ENCODE data around the gene PHACTR2. TPM values are rescaled to one million over a fixed set of nuclear protein-coding genes. Genes with fewer than 3 reads are reported as not detected.

PHACTR2 gene
- total and polyA plus RNA-seq, 10 of the 15 experiments (the other 5 are each of a cell fraction or from before 2014, with no cell fraction given), result 1.4 to 19.1 (median 5.3) TPM

- ChIA-PET POLR2A (no interaction called here), RAD21 (ENCODE audit: unreplicated experiment) (no interaction called here), SMC1A (ENCODE audit: uncharacterized antibody, unreplicated experiment) (interaction anchor here (1.0 kb wide), 1 partner anchor 144 kb away, joined by 3 read pairs; no protein-coding TSS in a partner anchor), CTCF (no interaction called here)
- Histone ChIP-seq H3K4me3 (no peak overlapping the region), H3K36me3 (ENCODE audit: control insufficient read depth in 2 of 2, insufficient read depth in 2 of 2, low read length in 1 of 2) (no peaks in the 10 kb centered on the region), H4K20me1 (ENCODE audit: control insufficient read depth, insufficient read depth) (no peaks in the 10 kb centered on the region), H3K27me3 (replicated peaks in 1 of 2; ENCODE audit: control insufficient read depth in 2 of 2, insufficient read depth in 2 of 2, low read length in 1 of 2) (0 out of 4 replicates have a peak, but pooled peaks cover 0 to 1% of the 10 kb centered on the region in 2 experiments), H3K27ac (ENCODE audit: control insufficient read depth, insufficient read depth) (no peak overlapping the region), H2AFZ (ENCODE audit: control insufficient read depth, low read depth, low read length) (no peak overlapping the region), H3K4me1 (ENCODE audit: control insufficient read depth, insufficient read depth, low read length) (no peaks in the 10 kb centered on the region), H3K9ac (ENCODE audit: control insufficient read depth, insufficient read depth, low read length) (no peak overlapping the region), H3K4me2 (ENCODE audit: control insufficient read depth, insufficient read depth) (no peak overlapping the region), H3K9me3 (replicated peaks; ENCODE audit: control insufficient read depth, insufficient read depth, low read length) (no peaks in the 10 kb centered on the region; the same call in 1 of the 3 replicates), H3K79me2 (ENCODE audit: control insufficient read depth, insufficient read depth, low read length) (no peaks in the 10 kb centered on the region)
- intact Hi-C loops (cut with micrococcal nuclease; ENCODE audit: unreplicated experiment) (no loop called here), in situ Hi-C loops (cut with MboI) (no loop called here)
- 48% methylated on average over 2 of the region's 2 CpGs for WGBS (ENCODE audit: insufficient coverage, insufficient replicate concordance, low lambda C conversion rate, missing lambda C conversion rate)
- TF ChIP-seq FOS (IDR thresholded peaks at IDR 0.05; ENCODE audit: borderline replicate concordance, extremely low read depth, insufficient read length), result no peak
- FAIRE-seq (no peak), ATAC-seq (no peak), DNase-seq (ENCODE audit: low read depth, low spot score) (no peak)
- BruUV-seq (replicated peaks), result no TSS peak
Observed at GRCh38 chr6:143880412-143880811, 202.6 kb downstream of the PHACTR2 start.

Small RNAs within 50 kb of the gene (small RNA-seq; reads per million reads assigned to genes)
- gene ZC2HC1B, result not detected

Other genes starting within 250 kb of the PHACTR2 start
- gene ADAT2, start 227.3 kb upstream of the PHACTR2 start, total RNA-seq (2014; rRNA removed), result 17.5 and 20.1 TPM in 2 replicates
- 19.5 and 21.5 TPM in 2 replicates for gene ADAT2, start 227.3 kb upstream of the PHACTR2 start, total RNA-seq (2014; rRNA removed; fragmentation: Illumina TruSeq; extraction: Trizol)
- 13.2 and 17.1 TPM in 2 replicates for gene ADAT2, start 227.3 kb upstream of the PHACTR2 start, total RNA-seq (2021)
- 35.5 and 55.9 TPM in 2 replicates for gene ADAT2, start 227.3 kb upstream of the PHACTR2 start, polyA plus RNA-seq (2011; rRNA removed)
- 23.1 and 35.6 TPM in 2 replicates for gene ADAT2, start 227.3 kb upstream of the PHACTR2 start, polyA plus RNA-seq (2014; fragmentation: Illumina TruSeq; extraction: Trizol)
- 1 to 10 TPM; 7.8 to 9.0 TPM for gene ADAT2, start 227.3 kb upstream of the PHACTR2 start, polyA plus RNA-seq (2014; fragmentation: Nextera tagmentation; extraction: Ambion mirVana)
- gene ADAT2, start 227.3 kb upstream of the PHACTR2 start, polyA plus RNA-seq (2014; rRNA removed), result 25.8 and 38.6 TPM in 2 replicates
- gene ADAT2, start 227.3 kb upstream of the PHACTR2 start, polyA plus RNA-seq (2016; fragmentation: Nextera tagmentation; extraction: Ambion mirVana), result 10 to 100 TPM; 12.6 to 15.1 TPM
- gene PEX3, start 227.2 kb upstream of the PHACTR2 start, total RNA-seq (2014; rRNA removed), result 22.2 and 25.3 TPM in 2 replicates
- 35.3 and 36.2 TPM in 2 replicates for gene PEX3, start 227.2 kb upstream of the PHACTR2 start, total RNA-seq (2014; rRNA removed; fragmentation: Illumina TruSeq; extraction: Trizol)
- 18.6 and 19.0 TPM in 2 replicates for gene PEX3, start 227.2 kb upstream of the PHACTR2 start, total RNA-seq (2021)
- gene PEX3, start 227.2 kb upstream of the PHACTR2 start, polyA plus RNA-seq (2011; rRNA removed), result 70.7 and 101 TPM in 2 replicates
- 28.7 and 35.2 TPM in 2 replicates for gene PEX3, start 227.2 kb upstream of the PHACTR2 start, polyA plus RNA-seq (2014; fragmentation: Illumina TruSeq; extraction: Trizol)
- gene PEX3, start 227.2 kb upstream of the PHACTR2 start, polyA plus RNA-seq (2014; fragmentation: Nextera tagmentation; extraction: Ambion mirVana), result 10 to 100 TPM; 50.8 to 70.0 TPM
- 22.7 and 24.2 TPM in 2 replicates for gene PEX3, start 227.2 kb upstream of the PHACTR2 start, polyA plus RNA-seq (2014; rRNA removed)
- 10 to 100 TPM; 42.0 to 49.5 TPM for gene PEX3, start 227.2 kb upstream of the PHACTR2 start, polyA plus RNA-seq (2016; fragmentation: Nextera tagmentation; extraction: Ambion mirVana)
- 19.5 and 19.7 TPM in 2 replicates for gene FUCA2, start 166.2 kb upstream of the PHACTR2 start, total RNA-seq (2014; rRNA removed)
- 22.2 and 22.3 TPM in 2 replicates for gene FUCA2, start 166.2 kb upstream of the PHACTR2 start, total RNA-seq (2014; rRNA removed; fragmentation: Illumina TruSeq; extraction: Trizol)
- gene FUCA2, start 166.2 kb upstream of the PHACTR2 start, total RNA-seq (2021), result 33.2 and 33.6 TPM in 2 replicates
- gene FUCA2, start 166.2 kb upstream of the PHACTR2 start, polyA plus RNA-seq (2011; rRNA removed), result 19.2 and 23.5 TPM in 2 replicates
- 22.2 and 28.2 TPM in 2 replicates for gene FUCA2, start 166.2 kb upstream of the PHACTR2 start, polyA plus RNA-seq (2014; fragmentation: Illumina TruSeq; extraction: Trizol)
- 10 to 100 TPM in 1 of 2 experiments, 1 to 10 TPM in 1; 5.7 to 11.8 TPM for gene FUCA2, start 166.2 kb upstream of the PHACTR2 start, polyA plus RNA-seq (2014; fragmentation: Nextera tagmentation; extraction: Ambion mirVana)
- 20.8 and 21.1 TPM in 2 replicates for gene FUCA2, start 166.2 kb upstream of the PHACTR2 start, polyA plus RNA-seq (2014; rRNA removed)
- gene FUCA2, start 166.2 kb upstream of the PHACTR2 start, polyA plus RNA-seq (2016; fragmentation: Nextera tagmentation; extraction: Ambion mirVana), result 10 to 100 TPM; 35.0 to 36.2 TPM
- 22.3 and 25.2 TPM in 2 replicates for gene LTV1, start 165.4 kb downstream of the PHACTR2 start, total RNA-seq (2014; rRNA removed)
- 56.2 and 59.3 TPM in 2 replicates for gene LTV1, start 165.4 kb downstream of the PHACTR2 start, total RNA-seq (2014; rRNA removed; fragmentation: Illumina TruSeq; extraction: Trizol)
- 30.8 and 31.4 TPM in 2 replicates for gene LTV1, start 165.4 kb downstream of the PHACTR2 start, total RNA-seq (2021)
- gene LTV1, start 165.4 kb downstream of the PHACTR2 start, polyA plus RNA-seq (2011; rRNA removed), result 28.5 and 39.3 TPM in 2 replicates
- gene LTV1, start 165.4 kb downstream of the PHACTR2 start, polyA plus RNA-seq (2014; fragmentation: Illumina TruSeq; extraction: Trizol), result 63.4 and 69.1 TPM in 2 replicates
- 10 to 100 TPM; 33.9 to 57.9 TPM for gene LTV1, start 165.4 kb downstream of the PHACTR2 start, polyA plus RNA-seq (2014; fragmentation: Nextera tagmentation; extraction: Ambion mirVana)
- 40.5 and 46.1 TPM in 2 replicates for gene LTV1, start 165.4 kb downstream of the PHACTR2 start, polyA plus RNA-seq (2014; rRNA removed)
- gene LTV1, start 165.4 kb downstream of the PHACTR2 start, polyA plus RNA-seq (2016; fragmentation: Nextera tagmentation; extraction: Ambion mirVana), result 10 to 100 TPM; 59.9 to 66.4 TPM
- gene ZC2HC1B, start 186.5 kb downstream of the PHACTR2 start, total RNA-seq (2014; rRNA removed), result not detected in 2 replicates
- not detected in 2 replicates for gene ZC2HC1B, start 186.5 kb downstream of the PHACTR2 start, total RNA-seq (2014; rRNA removed; fragmentation: Illumina TruSeq; extraction: Trizol)
- gene ZC2HC1B, start 186.5 kb downstream of the PHACTR2 start, total RNA-seq (2021), result 0.36 and 0.40 TPM in 2 replicates
- gene ZC2HC1B, start 186.5 kb downstream of the PHACTR2 start, polyA plus RNA-seq (2011; rRNA removed), result 0.33 TPM in 1 of 2 replicates, not detected in the other
- not detected in 2 replicates for gene ZC2HC1B, start 186.5 kb downstream of the PHACTR2 start, polyA plus RNA-seq (2014; fragmentation: Illumina TruSeq; extraction: Trizol)
- gene ZC2HC1B, start 186.5 kb downstream of the PHACTR2 start, polyA plus RNA-seq (2014; fragmentation: Nextera tagmentation; extraction: Ambion mirVana), result under 1 TPM in 1 of 2 experiments, not detected in 1; 0.31 TPM
- 0.09 TPM in 1 of 2 replicates, not detected in the other for gene ZC2HC1B, start 186.5 kb downstream of the PHACTR2 start, polyA plus RNA-seq (2014; rRNA removed)
- under 1 TPM in 1 of 2 experiments, not detected in 1; 0.20 TPM for gene ZC2HC1B, start 186.5 kb downstream of the PHACTR2 start, polyA plus RNA-seq (2016; fragmentation: Nextera tagmentation; extraction: Ambion mirVana)